Measurements from ENCODE around the gene NIT1.

The NIT1 gene

GRCh38 chr1:161117759-161118581 lies at the start of gene NIT1, which contains the start of gene PFDN2:
NIT1 (plus strand) TSS chr1:161118105; CDS start chr1:161118177, 72 bp downstream.
PFDN2 (minus strand) TSS chr1:161118037; CDS start chr1:161118026, 11 bp downstream.
- DNase-seq, result peak; percentile 93

- DNase-seq, result peak; percentile 16
Observed at GRCh38 chr1:161068306-161069234, 49.3 kb upstream of the NIT1 start.

GRCh38 chr1:161069241-161069640 lies 48.7 kb upstream of the NIT1 start:
- DNase-seq, result no peak

GRCh38 chr1:161069731-161070270 lies 48.1 kb upstream of the NIT1 start, which contains the start of gene ARHGAP30:
ARHGAP30 (minus strand) TSS chr1:161069891; CDS start chr1:161069624, 267 bp downstream.
- DNase-seq, result no peak

DNA sequence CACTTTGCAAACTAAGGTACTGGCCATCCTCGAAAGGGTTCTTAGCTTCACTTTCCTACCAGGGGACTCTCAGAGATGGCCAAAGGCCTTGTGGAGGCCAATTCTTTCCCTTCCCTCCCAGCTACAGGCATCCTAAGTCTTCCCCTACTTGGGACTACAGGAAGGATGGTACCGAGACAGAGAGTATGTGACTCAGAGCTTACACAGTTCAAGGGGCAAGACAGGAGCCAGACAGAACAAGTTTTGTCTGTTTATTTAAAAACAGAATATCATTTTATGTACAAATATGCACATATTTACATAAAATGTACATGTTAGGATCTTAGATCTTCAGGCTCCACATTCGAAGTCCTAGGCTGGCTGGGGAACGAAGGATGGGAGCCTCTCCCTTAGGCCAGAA lies 47.1 kb upstream of the NIT1 start:
- DNase-seq, result no peak

- peak; percentile 15 for DNase-seq
Observed at GRCh38 chr1:161071886-161072371, 46.0 kb upstream of the NIT1 start.

DNA sequence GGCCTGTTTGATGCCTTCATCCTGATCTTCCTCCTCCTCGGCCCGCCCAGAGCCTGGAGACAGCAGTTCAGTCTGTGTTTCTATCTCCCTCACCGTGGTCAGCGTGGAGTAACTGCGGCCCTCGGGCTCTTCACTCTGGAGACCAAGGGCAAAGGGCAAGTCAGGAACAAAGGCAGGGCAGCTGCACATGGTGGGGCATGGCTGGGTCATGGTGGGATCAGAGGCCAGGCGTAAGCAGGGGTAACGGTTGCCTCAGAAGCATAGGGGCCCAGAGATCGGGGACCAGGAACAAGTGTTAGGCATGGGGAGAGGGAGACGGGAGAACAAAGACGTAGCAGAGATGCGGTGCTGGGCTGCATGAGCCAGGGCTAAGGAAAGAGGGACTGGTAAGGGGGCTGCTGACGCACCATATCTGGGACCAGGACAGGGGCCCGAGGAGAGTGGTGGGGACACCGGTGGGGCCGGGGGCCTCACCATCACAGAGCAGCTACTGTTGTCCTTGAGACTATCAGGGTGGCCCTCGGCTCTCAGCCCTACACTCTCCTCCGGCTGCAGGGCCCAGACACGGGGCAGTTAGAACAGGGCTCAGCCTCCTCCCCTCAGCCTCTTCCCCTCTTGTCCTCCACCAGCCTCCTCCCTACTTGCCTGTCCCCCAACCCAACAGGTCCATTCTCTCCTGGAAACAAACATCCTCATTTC lies 45.0 kb upstream of the NIT1 start:
- no peak for DNase-seq

DNA sequence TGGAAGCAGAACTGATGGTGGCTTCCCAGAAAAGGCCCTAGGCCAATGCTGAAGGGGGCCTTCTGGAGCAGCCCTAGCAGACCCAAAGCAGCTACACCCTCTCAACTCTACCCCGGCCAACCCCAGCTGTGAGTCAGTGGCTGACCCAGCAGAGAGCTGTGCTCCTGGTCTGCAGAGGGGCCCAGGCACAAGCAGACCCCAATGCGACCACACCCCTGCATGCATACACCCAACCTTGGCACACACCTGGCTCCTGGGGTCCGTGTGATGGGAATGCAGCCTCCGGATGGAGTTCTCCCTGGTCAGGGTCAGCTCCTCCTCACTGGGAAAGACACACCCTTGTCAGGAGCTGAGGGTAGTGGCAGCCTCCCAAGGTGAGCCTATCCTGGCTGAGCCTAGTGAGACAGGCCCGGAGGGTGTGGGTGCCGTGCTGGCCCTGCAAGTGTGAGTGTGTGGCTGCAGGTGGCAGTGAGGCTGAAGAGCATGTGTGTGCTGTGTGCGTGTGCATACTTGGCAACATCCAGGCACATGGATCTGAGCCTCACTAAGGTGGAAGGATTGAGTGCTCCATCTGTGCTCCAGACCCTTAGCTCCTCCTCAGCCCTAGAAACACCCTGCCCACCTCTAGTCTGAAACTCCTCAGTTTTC lies 44.3 kb upstream of the NIT1 start:
- no peak for DNase-seq

- peak; percentile 64 for DNase-seq
Observed at GRCh38 chr1:161074676-161075368, 43.1 kb upstream of the NIT1 start.

DNA sequence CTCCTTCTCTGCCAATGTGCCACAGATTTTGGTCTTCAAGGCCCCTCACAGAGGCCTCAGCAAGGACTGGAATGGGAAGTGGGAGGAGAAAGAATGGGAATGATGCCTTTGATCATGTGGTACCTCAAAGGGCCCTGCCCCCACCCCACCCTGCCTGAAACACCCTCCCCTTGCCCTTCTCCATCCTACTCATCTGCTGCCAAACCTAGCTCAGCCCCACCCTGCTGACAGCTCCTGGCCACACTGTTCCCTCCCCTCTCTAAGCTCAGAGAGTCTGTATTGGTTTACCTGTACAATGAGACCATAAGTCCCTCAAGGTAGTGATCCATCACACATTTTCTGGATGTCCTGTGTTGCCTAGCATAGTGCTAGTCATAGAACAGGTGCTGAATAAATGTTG lies 41.5 kb upstream of the NIT1 start:
- no peak for DNase-seq

DNA sequence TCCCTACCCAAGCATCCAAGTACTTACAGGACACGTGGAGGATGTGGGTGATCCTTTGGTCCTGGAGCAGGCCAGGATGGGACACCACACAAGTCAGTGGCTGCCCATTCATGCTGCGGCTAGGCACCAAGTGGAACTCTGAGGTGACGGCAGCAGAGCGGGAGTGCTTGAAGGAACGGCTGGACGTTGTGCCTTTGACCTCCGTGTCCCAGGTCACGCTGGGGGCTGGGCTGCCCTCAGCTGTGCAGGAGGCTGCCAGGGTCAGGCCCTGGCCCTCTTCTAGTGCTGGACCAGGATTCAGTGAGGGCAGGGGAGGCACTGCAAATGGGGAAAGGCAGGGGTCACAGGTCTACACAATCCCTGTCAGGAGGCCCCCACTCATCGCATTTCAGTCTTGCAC lies 40.5 kb upstream of the NIT1 start:
- no peak for DNase-seq

DNA sequence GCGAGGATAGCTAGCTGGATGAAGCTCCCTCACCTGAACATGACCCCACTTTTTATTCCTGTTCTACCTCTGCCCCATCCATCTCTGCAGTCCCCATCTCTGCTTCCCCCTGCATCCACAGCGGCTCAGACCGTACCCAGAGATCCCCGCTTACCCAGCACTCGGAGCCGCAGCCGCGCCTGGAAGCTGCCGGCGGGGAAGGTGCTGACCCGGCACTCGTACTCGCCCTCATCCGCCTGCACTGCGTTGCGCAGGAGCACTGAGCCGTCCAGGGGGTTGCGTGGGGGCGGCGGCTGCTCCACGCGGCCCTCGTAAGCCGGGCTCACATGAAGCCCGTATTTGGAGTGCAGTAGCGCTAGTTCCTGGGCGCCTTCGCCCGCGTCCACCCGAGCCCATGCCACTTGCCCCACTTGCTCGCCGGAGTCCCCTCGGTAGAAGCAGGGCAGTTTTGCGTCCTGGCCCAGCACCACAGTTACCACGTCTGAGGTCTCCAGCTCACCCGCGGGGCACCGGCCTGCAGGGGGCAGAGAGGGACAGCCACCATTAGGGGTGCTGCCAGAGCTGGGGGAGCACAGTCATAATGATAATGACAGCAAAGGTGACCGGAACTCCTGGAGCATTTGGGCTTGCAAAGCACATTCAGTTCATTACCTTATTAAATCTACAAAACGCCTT lies 38.3 kb upstream of the NIT1 start:
- no peak for DNase-seq

DNA sequence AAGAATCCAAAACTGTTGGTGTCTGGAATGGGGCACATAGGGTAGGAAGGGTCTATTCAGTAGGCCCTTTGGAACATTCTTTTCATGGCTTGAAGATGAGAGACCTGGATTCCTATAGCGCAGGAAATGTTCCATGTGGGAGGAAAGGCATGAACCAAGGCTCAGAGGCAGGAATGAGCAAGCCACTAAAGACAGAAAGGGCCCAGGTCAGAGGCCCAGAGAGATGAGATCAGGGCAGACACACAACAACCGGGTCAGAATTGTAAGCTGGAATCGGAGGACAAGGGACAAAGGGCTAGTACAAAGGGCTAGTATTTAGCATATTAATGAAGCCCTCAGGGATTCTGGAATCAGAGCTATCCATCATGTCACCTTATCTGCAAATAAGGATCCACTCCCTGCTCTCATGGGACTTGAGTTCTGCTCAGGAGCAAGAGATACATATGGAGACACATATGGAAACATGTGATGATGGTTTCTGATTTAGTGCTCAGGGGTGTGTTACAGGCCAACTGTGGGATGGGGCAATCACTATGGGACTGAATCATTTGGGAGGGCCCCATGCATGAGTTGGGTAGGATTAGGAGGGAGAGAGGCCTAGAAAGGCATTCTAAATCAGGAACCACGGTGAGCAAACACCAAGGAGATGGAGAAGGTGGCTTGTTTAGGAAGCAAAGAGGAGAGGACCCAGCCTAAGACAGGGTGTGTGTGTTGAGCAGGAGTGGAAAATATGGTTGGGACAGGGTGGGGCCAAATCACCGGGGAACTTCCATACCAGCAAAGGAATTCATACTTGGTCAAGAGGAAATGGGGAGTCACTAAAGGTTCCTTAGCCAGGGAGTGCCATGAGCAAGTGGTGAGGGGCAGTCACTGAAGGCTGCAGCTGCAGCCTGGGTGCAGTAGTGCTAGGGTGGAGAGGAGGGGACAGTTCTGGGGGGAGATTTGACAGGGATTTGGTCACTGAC lies 37.2 kb upstream of the NIT1 start:
- DNase-seq, result no peak

GRCh38 chr1:161081519-161081918 lies 36.4 kb upstream of the NIT1 start:
- DNase-seq, result no peak

DNA sequence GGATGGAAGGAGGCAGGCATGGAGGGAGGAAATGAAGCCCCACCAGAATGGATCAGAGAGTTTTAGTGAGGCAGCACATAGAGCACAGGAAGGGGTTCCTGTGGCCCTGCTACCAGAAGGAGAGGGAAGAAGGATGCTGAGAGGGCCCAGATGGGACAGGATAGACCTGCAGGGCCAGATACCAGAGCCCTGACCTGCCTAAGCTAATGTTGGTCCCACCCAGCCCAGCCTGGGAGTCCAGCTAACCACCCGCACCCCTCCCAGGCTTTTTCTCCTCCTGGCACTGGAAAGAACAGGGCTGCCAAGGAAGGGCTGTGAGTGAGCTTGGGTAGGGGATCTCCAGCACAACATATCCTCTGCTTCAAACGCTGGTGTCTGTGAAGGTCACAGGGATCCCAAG lies 35.4 kb upstream of the NIT1 start:
- no peak for DNase-seq

- DNase-seq, result peak; percentile 27
Observed at GRCh38 chr1:161082996-161083747, 34.7 kb upstream of the NIT1 start.

- no peak for DNase-seq
Observed at GRCh38 chr1:161083748-161084596, 33.9 kb upstream of the NIT1 start.

- DNase-seq, result no peak
Observed at GRCh38 chr1:161084597-161084988, 33.3 kb upstream of the NIT1 start.
